ENCODE results near the gene PILRA. TPM values are rescaled to one million over a fixed set of nuclear protein-coding genes. Genes with fewer than 3 reads are reported as not detected.
"Not testable (repeated sequence)": the region's sequence is repeated elsewhere in the genome, so short reads cannot be mapped to it uniquely, and the experiment has no call there.

The PILRA gene
- total RNA-seq, 1 donor from 2014 or later: 36.9 TPM

- Histone ChIP-seq H3K9me3 (no peaks in the 10 kb centered on the region), H3K4me1 (no peaks in the 10 kb centered on the region), H3K36me3 (peaks cover 90% of the 10 kb centered on the region), H3K27me3 (no peaks in the 10 kb centered on the region), H3K4me3 (no peak overlapping the region), H3K27ac (no peak overlapping the region)
- DNase-seq (no peak), ATAC-seq (peak; percentile 5)
- TF ChIP-seq CTCF (IDR thresholded peaks at IDR 0.05): no peak
- intact Hi-C loops (cut with DNase I): no loop called here
Observed at GRCh38 chr7:100351657-100352058, 21.6 kb upstream of the PILRA start.

- H3K27me3 ChIP-seq; H3K27ac ChIP-seq; H3K9me3 ChIP-seq; H3K4me1 ChIP-seq; DNase-seq; intact Hi-C loops (cut with DNase I): not testable (repeated sequence)
- Histone ChIP-seq H3K36me3 (peaks cover 90% of the 10 kb centered on the region), H3K4me3 (peak overlapping the region; percentile 10)
- ATAC-seq: peak; percentile 23
Observed at GRCh38 chr7:100352230-100352781, 21.0 kb upstream of the PILRA start.

- DNase-seq: no peak
Observed at GRCh38 chr7:100352984-100353684, 20.2 kb upstream of the PILRA start.

GRCh38 chr7:100353685-100354330 lies 19.5 kb upstream of the PILRA start:
- intact Hi-C loops (cut with DNase I): no loop called here
- H3K9me3 ChIP-seq: no peaks in the 10 kb centered on the region
- H3K27ac ChIP-seq: no peak overlapping the region
- H3K36me3 ChIP-seq: peaks cover 88% of the 10 kb centered on the region
- no peaks in the 10 kb centered on the region for H3K4me1 ChIP-seq
- ATAC-seq (no peak), DNase-seq (no peak)
- H3K27me3 ChIP-seq: no peaks in the 10 kb centered on the region
- no peak overlapping the region for H3K4me3 ChIP-seq
- no peak for TF ChIP-seq CTCF (IDR thresholded peaks at IDR 0.05)

More at GRCh38 chr7:100352984-100353684, 20.2 kb upstream of the PILRA start:
- no peak for ATAC-seq
- H3K4me3 ChIP-seq: no peak overlapping the region
- no peak for TF ChIP-seq CTCF (IDR thresholded peaks at IDR 0.05)
- no peaks in the 10 kb centered on the region for H3K27me3 ChIP-seq
- H3K9me3 ChIP-seq: no peaks in the 10 kb centered on the region
- H3K36me3 ChIP-seq: peaks cover 87% of the 10 kb centered on the region
- no peaks in the 10 kb centered on the region for H3K4me1 ChIP-seq
- intact Hi-C loops (cut with DNase I): no loop called here
- H3K27ac ChIP-seq: no peak overlapping the region

- no peaks in the 10 kb centered on the region for H3K27me3 ChIP-seq
- ATAC-seq: no peak
- no peaks in the 10 kb centered on the region for H3K4me1 ChIP-seq
- TF ChIP-seq CTCF (IDR thresholded peaks at IDR 0.05): no peak
- no peak overlapping the region for H3K4me3 ChIP-seq
- H3K27ac ChIP-seq: no peak overlapping the region
- intact Hi-C loops (cut with DNase I): no loop called here
- no peaks in the 10 kb centered on the region for H3K9me3 ChIP-seq
- DNase-seq: no peak
- H3K36me3 ChIP-seq: peaks cover 88% of the 10 kb centered on the region
Observed at GRCh38 chr7:100356416-100357068, 16.7 kb upstream of the PILRA start.

- DNase-seq (no peak), ATAC-seq (no peak)
- Histone ChIP-seq H3K4me3 (no peak overlapping the region), H3K27me3 (no peaks in the 10 kb centered on the region), H3K4me1 (no peaks in the 10 kb centered on the region), H3K36me3 (peaks cover 94% of the 10 kb centered on the region), H3K9me3 (no peaks in the 10 kb centered on the region), H3K27ac (no peak overlapping the region)
- intact Hi-C loops (cut with DNase I): no loop called here
- no peak for TF ChIP-seq CTCF (IDR thresholded peaks at IDR 0.05)
Observed at GRCh38 chr7:100357131-100357561, 16.1 kb upstream of the PILRA start.
